ENCODE measurements around the gene GSG1L.
"Not testable (repeated sequence)": the region's sequence is repeated elsewhere in the genome, so short reads cannot be mapped to it uniquely, and the experiment has no call there.

GSG1L gene

DNA sequence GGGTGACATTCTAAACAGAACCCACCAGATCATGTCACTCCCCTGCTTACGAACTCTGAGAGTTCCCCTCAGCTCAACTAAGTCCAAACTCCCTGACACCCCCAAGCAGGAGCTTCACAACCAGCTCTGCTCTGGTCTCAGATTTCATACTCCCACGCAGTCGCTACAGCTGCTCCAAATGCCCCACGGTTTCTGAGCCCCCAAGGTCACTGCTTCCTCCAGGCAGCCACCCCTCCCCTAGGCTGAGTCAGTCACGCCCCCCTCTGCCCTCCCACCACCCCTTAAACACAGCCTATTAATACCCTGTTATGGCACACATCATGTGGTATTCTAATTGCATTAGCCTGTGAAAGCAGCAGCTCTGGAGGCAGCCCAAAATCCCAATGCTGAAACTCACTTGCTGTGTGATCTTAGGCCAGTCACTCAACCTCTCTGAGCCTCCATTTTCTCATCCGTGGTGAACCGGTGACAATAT, 51.5 kb downstream of the GSG1L start:
- no peak for DNase-seq

DNA sequence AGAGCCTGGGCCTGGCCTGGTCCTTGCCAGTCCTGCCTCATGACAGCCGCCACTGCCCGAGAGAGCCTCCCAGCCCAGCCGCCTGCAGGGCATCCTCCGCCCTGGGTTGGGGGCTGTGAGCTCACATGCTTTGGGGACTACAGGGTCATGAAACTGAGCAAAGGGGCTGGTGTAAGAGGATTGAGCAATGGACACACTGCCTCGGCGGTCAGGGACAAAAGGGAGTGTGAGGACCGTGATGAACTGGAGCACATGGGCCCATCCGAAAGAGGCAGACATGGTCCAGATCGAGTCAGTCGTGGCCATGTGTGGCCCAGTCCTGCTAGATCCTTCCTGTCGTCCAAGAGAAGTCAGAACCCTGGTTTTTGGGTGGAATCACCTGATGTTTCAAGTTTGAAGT, 52.3 kb downstream of the GSG1L start:
- no peak for DNase-seq

DNA sequence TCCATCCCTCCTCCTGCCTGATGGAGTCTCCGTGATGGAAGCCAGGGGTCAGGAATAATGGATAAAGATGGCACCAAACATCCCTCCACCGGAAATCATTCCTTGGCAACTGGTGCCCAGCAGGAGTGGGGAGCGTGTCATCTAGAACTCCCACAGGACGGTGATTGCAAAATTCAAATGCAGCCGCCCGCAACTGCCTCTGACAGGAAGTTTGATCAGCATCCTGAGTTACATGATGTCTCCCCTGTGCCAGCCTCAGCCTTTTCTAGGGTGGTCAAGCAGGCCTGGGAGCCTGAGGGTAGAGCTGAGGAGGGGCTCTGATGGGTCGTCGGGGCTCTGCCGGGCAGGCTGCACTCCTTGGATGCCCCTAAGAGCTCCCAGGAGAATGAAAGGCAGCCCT, 52.8 kb downstream of the GSG1L start:
- no peak for DNase-seq

- no peak for DNase-seq
These were observed 53.7 kb downstream of the GSG1L start for GRCh38 chr16:28009586-28010373.

GRCh38 chr16:28003923-28004322, 59.6 kb downstream of the GSG1L start:
- no peak for DNase-seq

- no peak for DNase-seq
These were observed 60.3 kb downstream of the GSG1L start for GRCh38 chr16:28003021-28003865.

DNA sequence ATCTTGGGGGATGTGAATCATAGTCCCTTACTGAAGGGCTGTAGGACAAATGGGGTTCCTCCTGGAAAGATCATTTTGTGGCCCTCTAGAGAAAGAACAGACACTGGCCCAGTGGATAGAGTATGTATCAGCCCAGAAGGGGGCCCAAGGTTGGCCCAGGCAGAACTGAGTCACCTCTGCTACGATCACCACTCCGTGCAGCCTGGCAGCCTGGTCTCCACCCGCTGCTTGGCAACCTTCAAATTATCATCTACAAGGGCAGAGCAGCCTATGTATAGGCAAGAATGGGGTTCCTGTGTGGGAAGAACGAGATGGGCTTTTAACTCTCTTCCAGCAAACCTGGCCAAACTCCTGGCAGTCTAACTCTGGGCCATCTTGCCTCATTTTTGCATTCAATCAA, 61.9 kb downstream of the GSG1L start:
- no peak for DNase-seq

GRCh38 chr16:28001184-28001583, 62.3 kb downstream of the GSG1L start:
- DNase-seq, result no peak

GRCh38 chr16:28000314-28001169, 63.0 kb downstream of the GSG1L start:
- DNase-seq, result no peak

GRCh38 chr16:27999687-28000086, 63.8 kb downstream of the GSG1L start:
- no peak for DNase-seq

- DNase-seq, result no peak
These were observed 68.1 kb downstream of the GSG1L start for GRCh38 chr16:27995378-27995777.

DNA sequence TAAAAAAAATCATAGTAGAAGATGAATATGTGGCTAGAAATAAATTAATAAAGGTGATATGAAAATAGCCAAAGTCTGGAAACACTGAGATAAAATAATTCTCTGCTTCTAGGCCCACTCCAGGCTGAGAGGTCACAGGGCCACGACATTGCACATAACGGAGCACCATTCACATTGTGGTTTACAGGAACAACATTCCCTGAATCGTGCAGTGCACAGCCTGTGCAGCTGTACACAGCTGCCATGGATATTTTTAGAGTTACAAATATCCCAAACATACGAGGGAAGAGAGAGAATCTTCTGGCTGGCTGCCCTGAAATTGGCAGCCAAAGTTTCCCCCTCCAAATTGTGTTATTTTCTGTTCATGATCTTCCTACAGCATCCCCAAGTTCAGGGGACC, 68.8 kb downstream of the GSG1L start:
- no peak for DNase-seq

- DNase-seq, result no peak
These were observed 69.9 kb downstream of the GSG1L start for GRCh38 chr16:27993587-27993986.

DNA sequence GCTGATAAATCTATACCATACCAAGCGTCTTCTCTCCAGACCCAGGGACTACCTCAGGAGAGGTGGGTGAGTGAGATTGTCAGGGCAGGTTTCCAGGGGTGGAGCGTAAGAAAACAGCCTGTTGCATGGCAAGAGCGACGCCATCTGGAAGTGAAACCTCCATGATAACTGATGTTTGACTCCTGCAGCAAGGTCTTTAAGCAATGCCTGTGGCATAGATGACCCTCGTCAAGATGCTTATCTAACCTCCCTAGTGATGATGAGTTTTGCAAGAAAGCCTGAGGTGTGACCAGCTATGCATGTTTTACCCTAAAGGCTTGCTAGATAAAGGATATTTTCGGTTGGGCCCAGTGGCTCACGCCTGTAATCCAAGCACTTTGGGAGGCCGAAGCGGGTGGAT, 71.6 kb downstream of the GSG1L start:
- DNase-seq, result no peak

DNA sequence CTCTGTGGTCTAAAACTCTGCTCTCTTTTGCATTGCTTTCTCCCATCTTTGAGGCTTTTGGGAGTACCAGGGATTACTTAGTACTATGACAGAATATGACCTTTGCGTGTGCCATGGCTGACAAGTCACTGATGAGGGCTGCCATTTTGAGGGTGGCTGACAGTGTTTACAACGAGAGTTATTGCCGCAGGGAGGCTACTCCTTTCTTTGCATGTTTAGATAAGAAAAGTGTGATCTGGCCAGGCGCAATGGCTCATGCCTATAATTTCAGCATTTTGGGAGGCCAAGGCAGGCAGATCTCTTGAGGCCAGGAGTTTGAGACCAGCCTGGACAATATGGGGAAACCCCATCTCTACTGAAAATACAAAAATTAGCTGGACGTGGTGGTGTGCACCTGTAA, 77.5 kb downstream of the GSG1L start:
- no peak for DNase-seq

DNA sequence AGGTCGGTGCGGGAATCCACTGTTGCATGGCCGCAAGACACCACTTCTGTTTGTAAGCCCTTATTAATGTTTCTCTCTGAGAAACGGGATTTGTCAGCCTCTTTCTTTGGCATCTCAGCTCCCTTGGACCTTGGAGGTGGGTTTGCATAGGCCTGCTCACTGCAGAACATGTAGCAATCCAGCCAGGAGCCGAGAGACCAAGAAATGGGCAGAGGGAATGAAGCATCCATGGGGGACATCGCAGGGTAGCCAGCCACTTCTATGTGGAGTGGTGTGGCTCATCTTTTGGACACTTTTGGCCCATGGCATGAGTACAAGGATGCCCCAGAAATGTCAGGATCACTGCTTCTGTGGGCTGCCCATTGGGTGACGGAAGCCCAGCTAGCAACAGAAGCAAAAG, 79.4 kb downstream of the GSG1L start:
- no peak for DNase-seq

- no peak for DNase-seq
These were observed 80.3 kb downstream of the GSG1L start for GRCh38 chr16:27983244-27983643.

- no peak for DNase-seq
These were observed 81.3 kb downstream of the GSG1L start for GRCh38 chr16:27982184-27982583.

DNA sequence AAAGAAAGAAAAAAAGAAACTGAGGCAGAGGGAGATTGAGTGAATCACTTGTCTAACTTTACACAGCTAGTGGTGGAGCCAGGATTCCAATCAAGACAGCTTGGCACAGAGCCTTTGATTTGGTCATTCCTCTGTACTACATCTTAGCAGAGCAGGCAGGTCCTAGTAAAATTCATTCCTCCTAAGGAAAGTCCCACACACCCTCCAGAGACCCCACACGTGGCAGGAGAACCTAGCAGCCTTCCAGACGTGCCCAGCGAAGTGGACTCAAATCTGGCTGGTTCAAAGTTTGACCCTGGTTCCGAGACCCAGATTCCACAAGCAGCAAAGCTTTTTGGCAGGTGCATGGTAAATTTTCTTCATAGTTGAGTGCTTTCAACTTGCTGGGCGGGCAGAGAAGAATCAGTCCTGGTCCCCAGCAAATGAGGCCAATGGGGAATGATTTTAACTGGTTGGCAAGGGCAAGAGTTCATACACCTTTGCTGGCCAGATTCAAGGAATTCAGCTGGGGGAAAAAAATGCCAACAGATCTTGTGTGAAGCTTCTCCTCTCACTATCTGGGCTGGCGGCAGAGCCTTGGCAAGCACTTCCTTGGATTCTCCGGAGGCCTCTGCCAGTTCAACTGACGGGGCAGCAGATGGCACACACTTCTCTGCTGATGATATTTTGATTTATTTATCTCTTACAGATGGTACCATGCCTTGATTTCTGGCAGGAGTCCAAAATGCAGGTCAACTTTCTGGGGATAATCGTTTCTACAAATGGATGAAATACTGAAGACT, 82.4 kb downstream of the GSG1L start:
- DNase-seq, result no peak

GRCh38 chr16:27980076-27980775, 83.3 kb downstream of the GSG1L start:
- DNase-seq, result no peak

GRCh38 chr16:27979668-27980067, 83.8 kb downstream of the GSG1L start:
- DNase-seq, result not testable (repeated sequence)

DNA sequence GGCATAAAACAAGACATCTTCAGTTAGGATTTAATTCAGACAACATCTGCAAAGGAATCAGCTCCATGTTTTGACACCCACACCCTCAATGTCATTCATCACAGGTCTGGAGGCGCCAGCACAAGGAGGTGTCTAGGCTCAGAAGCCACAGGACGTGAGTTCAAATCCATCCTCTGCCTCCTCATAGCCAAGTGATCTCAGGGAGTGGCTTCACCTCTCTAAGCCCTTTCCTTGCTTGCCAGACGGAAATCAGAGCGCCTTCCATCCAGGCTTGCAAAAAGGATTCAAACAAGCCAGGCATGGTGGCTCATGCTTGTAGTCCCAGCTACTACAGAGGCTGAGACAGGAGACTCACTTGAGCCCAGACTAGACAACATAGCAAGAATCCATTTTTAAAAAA, 84.6 kb downstream of the GSG1L start:
- no peak for DNase-seq

Measured in activated gamma-delta T cell treated with Interleukin-2 at 50 U/mL for 16 hours (primary cell).